SK-N-DZ (cell line): ENCODE measurements around the gene FAM20B.
A peak's percentile ranks its signal among the peaks of the same experiment; 100 is the strongest.

ENCODE experiments used
- DNase-seq: peaks from one replicate; pipeline ENCODE4 v3.0.0-alpha.2; 2015; ENCODE audit warnings: low spot score

The FAM20B gene

GRCh38 chr1:179048339-179049124 lies 22.8 kb downstream of the FAM20B start:
- no peak for DNase-seq

GRCh38 chr1:179052776-179053175 lies 27.1 kb downstream of the FAM20B start:
- DNase-seq = no peak

GRCh38 chr1:179053486-179053885 lies 27.8 kb downstream of the FAM20B start:
- no peak for DNase-seq

- DNase-seq = no peak
Measured at GRCh38 chr1:179055937-179056336, 30.2 kb downstream of the FAM20B start.

- DNase-seq = no peak
Measured at GRCh38 chr1:179058487-179059483, 33.1 kb downstream of the FAM20B start.

- no peak for DNase-seq
Measured at GRCh38 chr1:179061360-179062282, 35.9 kb downstream of the FAM20B start.

- DNase-seq = no peak
Measured at GRCh38 chr1:179066471-179066870, 40.8 kb downstream of the FAM20B start.

GRCh38 chr1:179077396-179077795 lies 51.7 kb downstream of the FAM20B start:
- no peak for DNase-seq

- DNase-seq = peak; percentile 69
Measured at GRCh38 chr1:179079113-179079761, 53.5 kb downstream of the FAM20B start.

GRCh38 chr1:179080866-179081686 lies 55.4 kb downstream of the FAM20B start:
- DNase-seq = no peak

GRCh38 chr1:179081687-179082332 lies 56.1 kb downstream of the FAM20B start, which contains the start of gene TOR3A:
TOR3A (plus strand) TSS chr1:179082070; CDS start chr1:179082129, 59 bp downstream.
- DNase-seq = peak; percentile 84

- peak; percentile 29 for DNase-seq
Measured at GRCh38 chr1:179082333-179082998, 56.8 kb downstream of the FAM20B start.

GRCh38 chr1:179082999-179083335 lies 57.3 kb downstream of the FAM20B start:
- no peak for DNase-seq

GRCh38 chr1:179083533-179083932 lies 57.8 kb downstream of the FAM20B start:
- DNase-seq = no peak

GRCh38 chr1:179087665-179088064 lies 62.0 kb downstream of the FAM20B start:
- DNase-seq = no peak

GRCh38 chr1:179089827-179090482 lies 64.3 kb downstream of the FAM20B start:
- no peak for DNase-seq

GRCh38 chr1:179090522-179090921 lies 64.8 kb downstream of the FAM20B start:
- no peak for DNase-seq

GRCh38 chr1:179090923-179091322 lies 65.2 kb downstream of the FAM20B start:
- no peak for DNase-seq
